ENCODE measurements around the gene KIAA0232. TPM values are rescaled to one million over a fixed set of nuclear protein-coding genes. Genes with fewer than 3 reads are reported as not detected.

Gene KIAA0232
- total and polyA plus RNA-seq, 4 donors, result 8.9 to 34.4 (median 18.5) TPM

GRCh38 chr4:6886886-6887285, 104.4 kb downstream of the KIAA0232 start:
- Histone ChIP-seq H3K9ac (ENCODE audit: low read depth in 1 of 2, low read length in 2 of 2) (no peak overlapping the region), H3K27me3 (ENCODE audit: control insufficient read depth in 4 of 4, insufficient read depth in 4 of 4, low read length in 3 of 4) (no peaks in the 10 kb centered on the region), H3K9me3 (ENCODE audit: control insufficient read depth in 4 of 4, low read length in 3 of 4) (peaks cover 0 to 3% (median 0%) of the 10 kb centered on the region in 4 donors), H3K4me1 (ENCODE audit: control insufficient read depth in 4 of 4, insufficient read depth in 4 of 4, low read length in 3 of 4) (peaks cover 7 to 19% (median 10%) of the 10 kb centered on the region in 4 donors), H3K4me3 (ENCODE audit: low read depth in 1 of 3, low read length in 3 of 3) (no peak overlapping the region), H3K36me3 (ENCODE audit: control insufficient read depth in 4 of 4, insufficient read depth in 3 of 4, low read depth in 1 of 4, low read length in 3 of 4) (peaks cover 0 to 11% (median 7%) of the 10 kb centered on the region in 4 donors), H3K27ac (ENCODE audit: low read depth in 1 of 2, low read length in 2 of 2) (peak overlapping the region in 1 of 2 donors; percentile 80)
- TF ChIP-seq GABPA (IDR thresholded peaks at IDR 0.05 in 1 of 2, conservative IDR thresholded peaks at IDR 0.05 in 1 of 2), result no peak
- TF ChIP-seq, protein P1, sequence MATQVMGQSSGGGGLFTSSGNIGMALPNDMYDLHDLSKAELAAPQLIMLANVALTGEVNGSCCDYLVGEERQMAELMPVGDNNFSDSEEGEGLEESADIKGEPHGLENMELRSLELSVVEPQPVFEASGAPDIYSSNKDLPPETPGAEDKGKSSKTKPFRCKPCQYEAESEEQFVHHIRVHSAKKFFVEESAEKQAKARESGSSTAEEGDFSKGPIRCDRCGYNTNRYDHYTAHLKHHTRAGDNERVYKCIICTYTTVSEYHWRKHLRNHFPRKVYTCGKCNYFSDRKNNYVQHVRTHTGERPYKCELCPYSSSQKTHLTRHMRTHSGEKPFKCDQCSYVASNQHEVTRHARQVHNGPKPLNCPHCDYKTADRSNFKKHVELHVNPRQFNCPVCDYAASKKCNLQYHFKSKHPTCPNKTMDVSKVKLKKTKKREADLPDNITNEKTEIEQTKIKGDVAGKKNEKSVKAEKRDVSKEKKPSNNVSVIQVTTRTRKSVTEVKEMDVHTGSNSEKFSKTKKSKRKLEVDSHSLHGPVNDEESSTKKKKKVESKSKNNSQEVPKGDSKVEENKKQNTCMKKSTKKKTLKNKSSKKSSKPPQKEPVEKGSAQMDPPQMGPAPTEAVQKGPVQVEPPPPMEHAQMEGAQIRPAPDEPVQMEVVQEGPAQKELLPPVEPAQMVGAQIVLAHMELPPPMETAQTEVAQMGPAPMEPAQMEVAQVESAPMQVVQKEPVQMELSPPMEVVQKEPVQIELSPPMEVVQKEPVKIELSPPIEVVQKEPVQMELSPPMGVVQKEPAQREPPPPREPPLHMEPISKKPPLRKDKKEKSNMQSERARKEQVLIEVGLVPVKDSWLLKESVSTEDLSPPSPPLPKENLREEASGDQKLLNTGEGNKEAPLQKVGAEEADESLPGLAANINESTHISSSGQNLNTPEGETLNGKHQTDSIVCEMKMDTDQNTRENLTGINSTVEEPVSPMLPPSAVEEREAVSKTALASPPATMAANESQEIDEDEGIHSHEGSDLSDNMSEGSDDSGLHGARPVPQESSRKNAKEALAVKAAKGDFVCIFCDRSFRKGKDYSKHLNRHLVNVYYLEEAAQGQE (IDR thresholded peaks at IDR 0.05), result no peak
- no peak for TF ChIP-seq SP1 (IDR thresholded peaks at IDR 0.05)
- TF ChIP-seq EGR1 (IDR thresholded peaks at IDR 0.05; ENCODE audit: low read depth in 2 of 2), result no peak
- TF ChIP-seq, protein P2, sequence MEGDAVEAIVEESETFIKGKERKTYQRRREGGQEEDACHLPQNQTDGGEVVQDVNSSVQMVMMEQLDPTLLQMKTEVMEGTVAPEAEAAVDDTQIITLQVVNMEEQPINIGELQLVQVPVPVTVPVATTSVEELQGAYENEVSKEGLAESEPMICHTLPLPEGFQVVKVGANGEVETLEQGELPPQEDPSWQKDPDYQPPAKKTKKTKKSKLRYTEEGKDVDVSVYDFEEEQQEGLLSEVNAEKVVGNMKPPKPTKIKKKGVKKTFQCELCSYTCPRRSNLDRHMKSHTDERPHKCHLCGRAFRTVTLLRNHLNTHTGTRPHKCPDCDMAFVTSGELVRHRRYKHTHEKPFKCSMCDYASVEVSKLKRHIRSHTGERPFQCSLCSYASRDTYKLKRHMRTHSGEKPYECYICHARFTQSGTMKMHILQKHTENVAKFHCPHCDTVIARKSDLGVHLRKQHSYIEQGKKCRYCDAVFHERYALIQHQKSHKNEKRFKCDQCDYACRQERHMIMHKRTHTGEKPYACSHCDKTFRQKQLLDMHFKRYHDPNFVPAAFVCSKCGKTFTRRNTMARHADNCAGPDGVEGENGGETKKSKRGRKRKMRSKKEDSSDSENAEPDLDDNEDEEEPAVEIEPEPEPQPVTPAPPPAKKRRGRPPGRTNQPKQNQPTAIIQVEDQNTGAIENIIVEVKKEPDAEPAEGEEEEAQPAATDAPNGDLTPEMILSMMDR (IDR thresholded peaks at IDR 0.05; ENCODE audit: low read depth, low read length, missing input control), result no peak
- no peak for TF ChIP-seq RXRA (IDR thresholded peaks at IDR 0.05)
- no peak for TF ChIP-seq NR2F2 (IDR thresholded peaks at IDR 0.05)
- TF ChIP-seq ATF3 (IDR thresholded peaks at IDR 0.05), result no peak
- TF ChIP-seq, protein P3, sequence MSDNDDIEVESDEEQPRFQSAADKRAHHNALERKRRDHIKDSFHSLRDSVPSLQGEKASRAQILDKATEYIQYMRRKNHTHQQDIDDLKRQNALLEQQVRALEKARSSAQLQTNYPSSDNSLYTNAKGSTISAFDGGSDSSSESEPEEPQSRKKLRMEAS (IDR thresholded peaks at IDR 0.05), result no peak
- no peak for TF ChIP-seq HNF4G (IDR thresholded peaks at IDR 0.05)
- no peak for TF ChIP-seq JUND (IDR thresholded peaks at IDR 0.05)
- TF ChIP-seq RAD21 (IDR thresholded peaks at IDR 0.05), result no peak
- no peak for TF ChIP-seq FOXA1 (IDR thresholded peaks at IDR 0.05)
- TF ChIP-seq, protein P4, sequence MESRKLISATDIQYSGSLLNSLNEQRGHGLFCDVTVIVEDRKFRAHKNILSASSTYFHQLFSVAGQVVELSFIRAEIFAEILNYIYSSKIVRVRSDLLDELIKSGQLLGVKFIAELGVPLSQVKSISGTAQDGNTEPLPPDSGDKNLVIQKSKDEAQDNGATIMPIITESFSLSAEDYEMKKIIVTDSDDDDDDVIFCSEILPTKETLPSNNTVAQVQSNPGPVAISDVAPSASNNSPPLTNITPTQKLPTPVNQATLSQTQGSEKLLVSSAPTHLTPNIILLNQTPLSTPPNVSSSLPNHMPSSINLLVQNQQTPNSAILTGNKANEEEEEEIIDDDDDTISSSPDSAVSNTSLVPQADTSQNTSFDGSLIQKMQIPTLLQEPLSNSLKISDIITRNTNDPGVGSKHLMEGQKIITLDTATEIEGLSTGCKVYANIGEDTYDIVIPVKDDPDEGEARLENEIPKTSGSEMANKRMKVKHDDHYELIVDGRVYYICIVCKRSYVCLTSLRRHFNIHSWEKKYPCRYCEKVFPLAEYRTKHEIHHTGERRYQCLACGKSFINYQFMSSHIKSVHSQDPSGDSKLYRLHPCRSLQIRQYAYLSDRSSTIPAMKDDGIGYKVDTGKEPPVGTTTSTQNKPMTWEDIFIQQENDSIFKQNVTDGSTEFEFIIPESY (IDR thresholded peaks at IDR 0.05), result no peak
- TF ChIP-seq FOXA2 (IDR thresholded peaks at IDR 0.05), result no peak
- TF ChIP-seq TAF1 (conservative IDR thresholded peaks at IDR 0.05), result no peak
- no peak for TF ChIP-seq YY1 (IDR thresholded peaks at IDR 0.05)
- TF ChIP-seq HNF4A (conservative IDR thresholded peaks at IDR 0.05), result no peak
- no peak for DNase-seq (ENCODE audit: low spot score)
- 82% methylated on average over 10 of the region's 10 CpGs for WGBS
